ENCODE results near the gene SLC39A7.
A peak's percentile ranks its signal among the peaks of the same experiment; 100 is the strongest.

Gene SLC39A7

DNA sequence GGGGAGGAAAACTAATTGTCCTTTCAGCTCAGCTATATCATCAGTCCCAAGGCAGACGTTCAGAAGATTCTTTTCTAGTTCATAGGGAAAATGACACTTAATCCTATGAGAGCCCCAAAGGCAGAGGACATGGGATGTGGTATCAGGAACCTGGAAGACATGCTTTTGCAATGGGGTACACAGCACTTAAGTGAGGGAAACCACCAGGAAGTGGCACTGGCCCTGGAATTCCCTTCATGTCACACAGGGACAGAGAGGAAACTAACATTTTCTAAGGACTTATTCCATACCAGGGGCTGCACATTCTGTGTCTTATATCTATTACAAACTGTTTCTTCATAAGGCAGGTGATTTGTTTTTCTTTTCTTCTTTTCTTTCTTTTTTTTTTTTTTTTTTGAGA, 42.8 kb downstream of the SLC39A7 start:
- DNase-seq = no peak

DNA sequence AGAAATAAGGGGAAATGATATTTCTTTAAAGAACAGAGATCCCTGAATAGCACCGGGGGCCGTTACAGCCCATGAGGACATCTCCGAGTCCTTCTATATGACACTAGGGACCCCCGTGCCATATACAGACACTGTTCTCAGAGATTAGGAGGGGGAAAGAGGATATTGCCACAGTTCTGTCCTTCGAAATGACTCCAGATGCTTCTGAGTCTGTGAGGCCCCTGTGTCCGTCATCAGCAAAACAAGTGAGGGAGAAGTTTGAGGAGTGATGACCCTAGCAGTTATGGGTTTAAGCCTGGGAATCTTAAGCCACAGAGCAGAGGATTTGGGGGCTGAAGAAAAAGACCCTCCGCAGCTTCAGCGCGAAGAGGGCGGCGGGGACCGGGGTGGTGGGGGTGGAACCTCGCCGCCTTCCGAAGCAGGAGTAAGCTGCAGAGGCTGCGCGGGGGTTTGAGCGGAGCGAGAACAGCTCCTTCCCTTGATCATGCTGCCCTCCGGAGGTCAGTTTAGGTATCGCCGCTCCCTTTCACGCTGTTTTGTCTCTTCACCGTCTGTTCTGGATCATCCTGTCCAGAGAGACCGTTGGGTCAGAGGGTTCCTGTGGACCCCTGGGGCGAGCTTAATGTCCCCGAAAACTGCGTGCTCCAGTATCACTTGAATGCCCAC, 47.4 kb downstream of the SLC39A7 start:
- DNase-seq = peak; percentile 27

GRCh38 chr6:33248643-33248931, 47.9 kb downstream of the SLC39A7 start:
- DNase-seq = no peak

- DNase-seq = peak; percentile 97
Observed at GRCh38 chr6:33248932-33249731, 48.5 kb downstream of the SLC39A7 start.

GRCh38 chr6:33249732-33250630, 49.3 kb downstream of the SLC39A7 start:
- no peak for DNase-seq

- no peak for DNase-seq
Observed at GRCh38 chr6:33250731-33251130, 50.1 kb downstream of the SLC39A7 start.

- DNase-seq = no peak
Observed at GRCh38 chr6:33251395-33252012, 50.8 kb downstream of the SLC39A7 start.

GRCh38 chr6:33252759-33253158, 52.1 kb downstream of the SLC39A7 start:
- no peak for DNase-seq

Measured in NCI-H2107 (cell line).